ENCODE data around the gene C2orf74. TPM values are rescaled to one million over a fixed set of nuclear protein-coding genes. Genes with fewer than 3 reads are reported as not detected.

The C2orf74 gene
- total RNA-seq, 1 donor from 2014 or later = 5.6 TPM

DNA sequence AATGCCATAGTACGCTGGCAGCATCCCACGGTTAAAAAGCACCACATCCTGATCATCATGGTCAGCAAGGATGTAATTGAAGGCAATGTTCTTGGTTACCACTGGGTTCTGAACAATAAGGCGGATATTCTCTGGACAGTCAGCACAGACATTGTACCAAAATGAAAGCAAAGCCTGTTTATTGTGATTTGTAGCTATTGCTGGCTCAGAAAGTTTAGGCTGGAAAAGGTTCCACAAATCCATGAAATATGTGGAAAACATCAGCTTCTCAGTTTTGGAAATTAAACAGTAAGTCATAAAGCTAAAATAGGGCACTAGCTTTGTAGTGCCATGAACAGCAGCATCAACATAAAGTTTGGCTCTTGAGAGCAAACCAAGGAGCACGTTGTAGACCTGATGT, 52.2 kb downstream of the C2orf74 start:
- Mint-ChIP-seq H3K4me1 (ENCODE audit: low read depth) (peaks cover 17% of the 10 kb centered on the region), H3K4me3 (ENCODE audit: unreplicated experiment) (no peak overlapping the region), H3K27ac (ENCODE audit: unreplicated experiment) (no peak overlapping the region), H3K36me3 (ENCODE audit: low read depth) (peaks cover 18% of the 10 kb centered on the region), H3K9me3 (ENCODE audit: low read depth) (no peaks in the 10 kb centered on the region), H3K27me3 (ENCODE audit: low read depth) (no peaks in the 10 kb centered on the region)
- no peak for DNase-seq (ENCODE audit: low spot score)
- TF ChIP-seq, protein P1, sequence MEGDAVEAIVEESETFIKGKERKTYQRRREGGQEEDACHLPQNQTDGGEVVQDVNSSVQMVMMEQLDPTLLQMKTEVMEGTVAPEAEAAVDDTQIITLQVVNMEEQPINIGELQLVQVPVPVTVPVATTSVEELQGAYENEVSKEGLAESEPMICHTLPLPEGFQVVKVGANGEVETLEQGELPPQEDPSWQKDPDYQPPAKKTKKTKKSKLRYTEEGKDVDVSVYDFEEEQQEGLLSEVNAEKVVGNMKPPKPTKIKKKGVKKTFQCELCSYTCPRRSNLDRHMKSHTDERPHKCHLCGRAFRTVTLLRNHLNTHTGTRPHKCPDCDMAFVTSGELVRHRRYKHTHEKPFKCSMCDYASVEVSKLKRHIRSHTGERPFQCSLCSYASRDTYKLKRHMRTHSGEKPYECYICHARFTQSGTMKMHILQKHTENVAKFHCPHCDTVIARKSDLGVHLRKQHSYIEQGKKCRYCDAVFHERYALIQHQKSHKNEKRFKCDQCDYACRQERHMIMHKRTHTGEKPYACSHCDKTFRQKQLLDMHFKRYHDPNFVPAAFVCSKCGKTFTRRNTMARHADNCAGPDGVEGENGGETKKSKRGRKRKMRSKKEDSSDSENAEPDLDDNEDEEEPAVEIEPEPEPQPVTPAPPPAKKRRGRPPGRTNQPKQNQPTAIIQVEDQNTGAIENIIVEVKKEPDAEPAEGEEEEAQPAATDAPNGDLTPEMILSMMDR (IDR thresholded peaks at IDR 0.05) = no peak

Other genes with a start within 250 kb of the C2orf74 start
- 22.6 to 25.0 TPM (median 23.0 TPM) in 3 replicates for gene PEX13, start 144.5 kb upstream of the C2orf74 start, total RNA-seq
- 5.1 to 7.9 TPM (median 5.7 TPM) in 3 replicates for gene PUS10, start 143.9 kb upstream of the C2orf74 start, total RNA-seq
- 11.8 to 16.9 TPM (median 12.1 TPM) in 3 replicates for gene SANBR, start 96.3 kb upstream of the C2orf74 start, total RNA-seq